Measurements from ENCODE around the gene IFFO2.

DNA sequence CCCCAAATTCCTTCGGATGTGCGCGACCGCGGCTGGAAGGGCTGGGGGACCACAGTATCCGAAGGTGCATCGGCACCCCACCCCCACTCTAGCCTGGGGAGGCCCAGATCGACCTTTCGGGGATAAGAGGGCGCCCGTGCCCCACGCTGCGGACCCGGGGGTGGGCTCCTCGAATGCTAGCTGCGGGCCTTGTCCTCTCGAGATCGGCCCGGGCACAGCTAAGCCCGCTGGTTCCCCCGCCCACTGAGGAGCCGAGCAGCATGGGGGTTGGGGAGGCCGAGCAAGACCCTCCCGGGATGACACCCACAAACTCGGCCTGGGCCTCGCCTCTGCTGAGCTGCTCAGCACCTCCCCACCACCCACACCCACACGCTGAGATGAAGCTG lies 653 bp upstream of the IFFO2 start:
- TF ChIP-seq, protein P1, sequence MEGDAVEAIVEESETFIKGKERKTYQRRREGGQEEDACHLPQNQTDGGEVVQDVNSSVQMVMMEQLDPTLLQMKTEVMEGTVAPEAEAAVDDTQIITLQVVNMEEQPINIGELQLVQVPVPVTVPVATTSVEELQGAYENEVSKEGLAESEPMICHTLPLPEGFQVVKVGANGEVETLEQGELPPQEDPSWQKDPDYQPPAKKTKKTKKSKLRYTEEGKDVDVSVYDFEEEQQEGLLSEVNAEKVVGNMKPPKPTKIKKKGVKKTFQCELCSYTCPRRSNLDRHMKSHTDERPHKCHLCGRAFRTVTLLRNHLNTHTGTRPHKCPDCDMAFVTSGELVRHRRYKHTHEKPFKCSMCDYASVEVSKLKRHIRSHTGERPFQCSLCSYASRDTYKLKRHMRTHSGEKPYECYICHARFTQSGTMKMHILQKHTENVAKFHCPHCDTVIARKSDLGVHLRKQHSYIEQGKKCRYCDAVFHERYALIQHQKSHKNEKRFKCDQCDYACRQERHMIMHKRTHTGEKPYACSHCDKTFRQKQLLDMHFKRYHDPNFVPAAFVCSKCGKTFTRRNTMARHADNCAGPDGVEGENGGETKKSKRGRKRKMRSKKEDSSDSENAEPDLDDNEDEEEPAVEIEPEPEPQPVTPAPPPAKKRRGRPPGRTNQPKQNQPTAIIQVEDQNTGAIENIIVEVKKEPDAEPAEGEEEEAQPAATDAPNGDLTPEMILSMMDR (IDR thresholded peaks at IDR 0.05): no peak
- TF ChIP-seq POLR2A (IDR thresholded peaks at IDR 0.05): no peak
